CD14-positive monocyte (primary cell): ENCODE measurements around the gene DHRS3. TPM values are rescaled to one million over a fixed set of nuclear protein-coding genes. Genes with fewer than 3 reads are reported as not detected.

ENCODE experiments used
- DNase-seq, 3 donors: peaks; one replicate each; pipeline ENCODE4 v3.0.0-alpha.2; 2011 to 2022
- H2AFZ ChIP-seq: 2 replicates; pipeline ENCODE4 v1.6.0; 2012; ENCODE audit warnings: mild to moderate bottlenecking, low read depth, low read length, inconsistent platforms; ENCODE audit not compliant: insufficient read depth, poor library complexity, severe bottlenecking
- H3K27ac ChIP-seq, 2 donors: 1 replicate in 1 of 2; 2 replicates in 1 of 2; pipeline ENCODE4 v1.5.1; 2012 to 2013; ENCODE audit warnings: low read length in 2 of 2, control low read depth in 1 of 2, inconsistent platforms in 1 of 2, low read depth in 1 of 2, mild to moderate bottlenecking in 1 of 2
- H3K27me3 ChIP-seq, 2 donors: one replicate each; pipeline versions ENCODE4 v1.6.0 to v1.6.1; 2011 to 2013; ENCODE audit warnings: low read length in 2 of 2; ENCODE audit not compliant: control insufficient read depth in 2 of 2, insufficient read depth in 2 of 2
- H3K36me3 ChIP-seq, 2 donors: replicated peaks in 1 of 2; 1 replicate in 1 of 2; 2 replicates in 1 of 2; pipeline versions ENCODE4 v1.5.1 to v1.6.1; 2012 to 2013; ENCODE audit warnings: low read length in 2 of 2, control low read depth in 1 of 2, inconsistent platforms in 1 of 2, mild to moderate bottlenecking in 1 of 2; ENCODE audit not compliant: insufficient read depth in 2 of 2, control insufficient read depth in 1 of 2
- H3K4me1 ChIP-seq, 2 donors: 1 replicate in 1 of 2; 2 replicates in 1 of 2; pipeline versions ENCODE4 v1.5.1 to v1.6.1; 2012 to 2013; ENCODE audit warnings: low read length in 2 of 2, control low read depth in 1 of 2, inconsistent platforms in 1 of 2, mild to moderate bottlenecking in 1 of 2, moderate library complexity in 1 of 2; ENCODE audit not compliant: insufficient read depth in 2 of 2, control insufficient read depth in 1 of 2
- H3K4me2 ChIP-seq: replicated peaks from 2 replicates; pipeline ENCODE3; 2012; ENCODE audit warnings: low read length, moderate library complexity, mild to moderate bottlenecking; ENCODE audit not compliant: poor library complexity, severe bottlenecking; ENCODE audit errors: extremely low read depth
- H3K4me3 ChIP-seq, 3 experiments: fragments of 200-600 bp in 1 of 3; sonication (generic) in 1 of 3; replicated peaks in 1 of 3; 1 replicate in 2 of 3; 2 replicates in 1 of 3; pipeline ENCODE4 v1.5.1; 2011 to 2013; ENCODE audit warnings: low read length in 3 of 3, mild to moderate bottlenecking in 3 of 3, control low read depth in 2 of 3, low read depth in 2 of 3, inconsistent platforms in 1 of 3, moderate library complexity in 1 of 3
- H3K79me2 ChIP-seq: 2 replicates; pipeline ENCODE4 v1.6.0; 2012; ENCODE audit warnings: mild to moderate bottlenecking, control low read depth, inconsistent platforms, low read length, moderate library complexity; ENCODE audit not compliant: insufficient read depth
- H3K9ac ChIP-seq: 2 replicates; pipeline ENCODE4 v1.6.0; 2017; ENCODE audit warnings: low read length, mild to moderate bottlenecking; ENCODE audit not compliant: insufficient read depth, poor library complexity, severe bottlenecking
- H3K9me3 ChIP-seq, 2 donors: replicated peaks in 1 of 2; 1 replicate in 1 of 2; 2 replicates in 1 of 2; pipeline versions ENCODE4 v1.5.1 to v1.6.1; 2012 to 2013; ENCODE audit warnings: low read length in 2 of 2, control low read depth in 1 of 2; ENCODE audit not compliant: control insufficient read depth in 1 of 2, insufficient read depth in 1 of 2
- H4K20me1 ChIP-seq: 2 replicates; pipeline ENCODE4 v1.6.0; 2012; ENCODE audit warnings: mild to moderate bottlenecking, low read length, control low read depth, moderate library complexity; ENCODE audit not compliant: insufficient read depth
- H3K27ac Mint-ChIP-seq, 7 donors: one replicate each; pipeline ENCODE4 v1.8.0; 2020; ENCODE audit warnings: mild to moderate bottlenecking in 7 of 7, mixed read lengths in 7 of 7, moderate library complexity in 6 of 7, inconsistent platforms in 2 of 7
- H3K27me3 Mint-ChIP-seq, 3 donors: one replicate each; pipeline ENCODE4 v1.8.0; 2021 to 2022; ENCODE audit warnings: low read depth in 3 of 3, mild to moderate bottlenecking in 3 of 3, mixed read lengths in 3 of 3, moderate library complexity in 3 of 3, inconsistent platforms in 1 of 3
- H3K36me3 Mint-ChIP-seq, 2 donors: one replicate each; pipeline ENCODE4 v1.8.0; 2020; ENCODE audit warnings: mixed read lengths in 2 of 2, inconsistent platforms in 1 of 2, mild to moderate bottlenecking in 1 of 2
- H3K4me1 Mint-ChIP-seq: one replicate; pipeline ENCODE4 v1.8.0; 2020; ENCODE audit warnings: mild to moderate bottlenecking, mixed read lengths
- H3K4me3 Mint-ChIP-seq, 2 donors: one replicate each; pipeline ENCODE4 v1.8.0; 2020; ENCODE audit warnings: mild to moderate bottlenecking in 2 of 2, mixed read lengths in 2 of 2, moderate library complexity in 1 of 2
- H3K9me3 Mint-ChIP-seq, 7 donors: one replicate each; pipeline ENCODE4 v1.8.0; 2020 to 2022; ENCODE audit warnings: mixed read lengths in 7 of 7, mild to moderate bottlenecking in 6 of 7, moderate library complexity in 6 of 7, inconsistent platforms in 2 of 7
- WGBS: methylation state at CpG from one replicate; pipeline ENCODE4 v1.1.5; 2013; ENCODE audit warnings: missing lambda C conversion rate; ENCODE audit not compliant: insufficient coverage; 5-methylcytosine and 5-hydroxymethylcytosine counted together
- intact Hi-C, 2 donors: fragments of 100-400 bp; cut with micrococcal nuclease; formaldehyde crosslinking; loops; one replicate each; pipeline versions ENCODE4 v1.15.0 to v1.15.1; 2023
- polyA plus RNA-seq, 3 donors: library from polyadenylated mRNA; depleted of rRNA in 1 of 3; unstranded in 2 of 3; stranded (reverse) in 1 of 3; fragments of 300-500 nt in 2 of 3; fragments of >200 nt in 1 of 3; fragmentation: Illumina TruSeq in 2 of 3; gene quantifications; 1 replicate in 2 of 3; 2 replicates in 1 of 3; pipeline ENCODE4 v1.2.3, GENCODE V29; 2012 to 2021
- TF ChIP-seq, protein P1 (sequence below): fragments of 200-600 bp; IDR thresholded peaks from one replicate; pipeline ENCODE4 v1.8.0; 2022; ENCODE audit warnings: antibody characterized with exemption, mild to moderate bottlenecking

The DHRS3 gene
- polyA plus RNA-seq, 3 donors = 0.23 to 0.59 (median 0.29) TPM

- Histone ChIP-seq H3K4me2 (no peak overlapping the region), H3K36me3 (no peaks in the 10 kb centered on the region), H3K27ac (no peak overlapping the region), H3K79me2 (no peaks in the 10 kb centered on the region), H3K9me3 (no peaks in the 10 kb centered on the region), H3K9ac (no peak overlapping the region), H2AFZ (no peak overlapping the region), H3K4me3 (no peak overlapping the region), H4K20me1 (no peaks in the 10 kb centered on the region), H3K27me3 (no peaks in the 10 kb centered on the region), H3K4me1 (no peaks in the 10 kb centered on the region)
- intact Hi-C loops = no loop called here
- Mint-ChIP-seq H3K9me3 (peaks cover 0 to 4% (median 0%) of the 10 kb centered on the region in 7 donors), H3K4me3 (no peak overlapping the region), H3K27me3 (peaks cover 1 to 6% (median 2%) of the 10 kb centered on the region in 3 donors), H3K4me1 (no peaks in the 10 kb centered on the region), H3K36me3 (no peaks in the 10 kb centered on the region), H3K27ac (no peak overlapping the region)
- no peak for DNase-seq
- TF ChIP-seq, protein P1, sequence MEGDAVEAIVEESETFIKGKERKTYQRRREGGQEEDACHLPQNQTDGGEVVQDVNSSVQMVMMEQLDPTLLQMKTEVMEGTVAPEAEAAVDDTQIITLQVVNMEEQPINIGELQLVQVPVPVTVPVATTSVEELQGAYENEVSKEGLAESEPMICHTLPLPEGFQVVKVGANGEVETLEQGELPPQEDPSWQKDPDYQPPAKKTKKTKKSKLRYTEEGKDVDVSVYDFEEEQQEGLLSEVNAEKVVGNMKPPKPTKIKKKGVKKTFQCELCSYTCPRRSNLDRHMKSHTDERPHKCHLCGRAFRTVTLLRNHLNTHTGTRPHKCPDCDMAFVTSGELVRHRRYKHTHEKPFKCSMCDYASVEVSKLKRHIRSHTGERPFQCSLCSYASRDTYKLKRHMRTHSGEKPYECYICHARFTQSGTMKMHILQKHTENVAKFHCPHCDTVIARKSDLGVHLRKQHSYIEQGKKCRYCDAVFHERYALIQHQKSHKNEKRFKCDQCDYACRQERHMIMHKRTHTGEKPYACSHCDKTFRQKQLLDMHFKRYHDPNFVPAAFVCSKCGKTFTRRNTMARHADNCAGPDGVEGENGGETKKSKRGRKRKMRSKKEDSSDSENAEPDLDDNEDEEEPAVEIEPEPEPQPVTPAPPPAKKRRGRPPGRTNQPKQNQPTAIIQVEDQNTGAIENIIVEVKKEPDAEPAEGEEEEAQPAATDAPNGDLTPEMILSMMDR = no peak
- 79% methylated on average over 9 of the region's 17 CpGs for WGBS
Measured at GRCh38 chr1:12546771-12547585, 71.0 kb downstream of the DHRS3 start.

DNA sequence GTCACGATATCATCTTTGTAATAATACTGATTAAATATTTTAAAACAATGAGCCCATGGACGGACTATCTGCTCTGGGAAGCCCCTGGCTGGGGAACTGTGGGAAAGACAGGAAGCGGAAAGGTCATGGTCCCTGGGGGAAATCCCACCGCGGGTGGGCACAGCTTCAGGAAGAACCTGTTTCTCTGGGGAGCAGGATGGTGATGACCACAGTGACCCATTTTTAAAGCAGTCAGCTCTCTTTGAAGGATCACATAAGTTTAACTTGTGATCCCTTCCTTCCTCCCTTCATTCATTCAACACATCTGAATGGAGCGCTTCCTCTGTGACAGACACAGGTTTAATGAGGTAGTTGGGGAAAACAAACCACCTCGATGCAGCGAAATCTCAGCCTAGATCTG lies 73.0 kb downstream of the DHRS3 start:
- Mint-ChIP-seq H3K9me3 (peaks cover 0 to 4% (median 0%) of the 10 kb centered on the region in 7 donors), H3K27ac (no peak overlapping the region), H3K36me3 (no peaks in the 10 kb centered on the region), H3K4me3 (no peak overlapping the region), H3K27me3 (peaks cover 1 to 10% (median 9%) of the 10 kb centered on the region in 3 donors), H3K4me1 (no peaks in the 10 kb centered on the region)
- no peak overlapping the region for H3K27ac ChIP-seq
- H3K27me3 ChIP-seq = peaks cover 0 to 2% of the 10 kb centered on the region in 2 donors
- no peak overlapping the region for H3K4me3 ChIP-seq
- WGBS = 25% methylated on average over 3 of the region's 8 CpGs
- no peak overlapping the region for H3K9ac ChIP-seq
- H3K4me2 ChIP-seq = no peak overlapping the region
- no peaks in the 10 kb centered on the region for H3K79me2 ChIP-seq
- no peaks in the 10 kb centered on the region for H4K20me1 ChIP-seq
- intact Hi-C loops = no loop called here
- TF ChIP-seq, protein P1 = no peak
- H3K36me3 ChIP-seq = no peaks in the 10 kb centered on the region
- DNase-seq = no peak
- no peak overlapping the region for H2AFZ ChIP-seq
- H3K4me1 ChIP-seq = no peaks in the 10 kb centered on the region
- H3K9me3 ChIP-seq = no peaks in the 10 kb centered on the region
